ENCODE data around the gene CNTN6. TPM values are rescaled to one million over a fixed set of nuclear protein-coding genes. Genes with fewer than 3 reads are reported as not detected.

The CNTN6 gene
- total RNA-seq, 1 donor from 2014 or later: 2.2 TPM

DNA sequence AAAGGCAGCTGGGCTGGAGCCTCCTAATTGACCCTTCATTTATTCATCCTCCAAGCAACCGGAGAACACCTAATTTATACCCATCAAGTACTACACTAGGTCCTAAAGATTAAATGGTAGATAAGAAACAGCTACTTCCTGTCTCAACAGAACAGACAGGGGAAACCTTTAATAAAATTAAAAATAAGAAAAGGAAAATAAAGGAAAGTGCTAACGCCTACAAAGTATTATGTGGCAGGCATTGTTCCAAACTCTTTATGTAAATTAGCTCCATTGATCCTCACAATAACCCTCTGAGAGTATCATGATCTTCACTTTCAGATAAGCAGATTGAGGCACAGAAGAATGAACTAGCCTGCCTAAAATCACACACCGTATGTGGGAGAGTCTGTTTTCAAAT is 139.5 kb downstream of the CNTN6 start:
- Histone ChIP-seq H3F3A (ENCODE audit: low read depth) (no peaks in the 10 kb centered on the region), H3K9me3 (ENCODE audit: low read depth) (no peaks in the 10 kb centered on the region), H4K20me1 (ENCODE audit: low read depth) (no peaks in the 10 kb centered on the region), H3K4me2 (no peak overlapping the region), H3K4me3 (no peak overlapping the region), H3K4me1 (peaks cover 1% of the 10 kb centered on the region), H3K27ac (no peak overlapping the region), H3K27me3 (no peaks in the 10 kb centered on the region), H3K36me3 (no peaks in the 10 kb centered on the region), H3K79me2 (ENCODE audit: low read depth) (no peaks in the 10 kb centered on the region), H3K9ac (no peak overlapping the region), H2AFZ (replicated peaks) (no peak overlapping the region)
- H3K9me3 Mint-ChIP-seq: peaks cover 3% of the 10 kb centered on the region
- no peak for DNase-seq (ENCODE audit: low spot score)
- no peak overlapping the region for H3K4me3 Mint-ChIP-seq
- H3K4me1 Mint-ChIP-seq: peaks cover 2% of the 10 kb centered on the region
- H3K27me3 Mint-ChIP-seq (ENCODE audit: insufficient read depth, low read depth): no peaks in the 10 kb centered on the region
- H3K36me3 Mint-ChIP-seq: no peaks in the 10 kb centered on the region
- H3K27ac Mint-ChIP-seq: no peak overlapping the region
- TF ChIP-seq CTCF (IDR thresholded peaks at IDR 0.05): no peak
- TF ChIP-seq EZH2 (IDR thresholded peaks at IDR 0.05): no peak
- no peak for TF ChIP-seq EZH2phosphoT487 (IDR thresholded peaks at IDR 0.05)

- Mint-ChIP-seq H3K4me3 (no peak overlapping the region), H3K27me3 (ENCODE audit: insufficient read depth, low read depth) (no peaks in the 10 kb centered on the region), H3K9me3 (peaks cover 3% of the 10 kb centered on the region), H3K36me3 (no peaks in the 10 kb centered on the region), H3K27ac (no peak overlapping the region), H3K4me1 (peaks cover 2% of the 10 kb centered on the region)
- TF ChIP-seq CTCF (IDR thresholded peaks at IDR 0.05) (no peak), EZH2phosphoT487 (IDR thresholded peaks at IDR 0.05) (no peak), EZH2 (IDR thresholded peaks at IDR 0.05) (no peak)
- Histone ChIP-seq H3F3A (ENCODE audit: low read depth) (no peaks in the 10 kb centered on the region), H3K4me3 (no peak overlapping the region), H3K9ac (no peak overlapping the region), H3K4me2 (no peak overlapping the region), H3K27ac (no peak overlapping the region), H3K9me3 (ENCODE audit: low read depth) (no peaks in the 10 kb centered on the region), H3K4me1 (peaks cover 6% of the 10 kb centered on the region), H3K36me3 (no peaks in the 10 kb centered on the region), H3K27me3 (no peaks in the 10 kb centered on the region), H3K79me2 (ENCODE audit: low read depth) (no peaks in the 10 kb centered on the region), H4K20me1 (ENCODE audit: low read depth) (no peaks in the 10 kb centered on the region), H2AFZ (replicated peaks) (peak overlapping the region; percentile 7)
- peak; percentile 22 for DNase-seq (ENCODE audit: low spot score)
Observed at GRCh38 chr3:1235526-1236120, 142.8 kb downstream of the CNTN6 start.

- Mint-ChIP-seq H3K9me3 (no peaks in the 10 kb centered on the region), H3K36me3 (no peaks in the 10 kb centered on the region), H3K27me3 (ENCODE audit: insufficient read depth, low read depth) (peaks cover 2% of the 10 kb centered on the region), H3K4me1 (no peaks in the 10 kb centered on the region), H3K4me3 (no peak overlapping the region), H3K27ac (no peak overlapping the region)
- Histone ChIP-seq H3K4me3 (no peak overlapping the region), H3K27ac (no peak overlapping the region), H3K79me2 (ENCODE audit: low read depth) (no peaks in the 10 kb centered on the region), H3K36me3 (no peaks in the 10 kb centered on the region), H3K4me2 (no peak overlapping the region), H2AFZ (replicated peaks) (no peak overlapping the region), H3K9ac (no peak overlapping the region), H3K4me1 (no peaks in the 10 kb centered on the region), H3F3A (ENCODE audit: low read depth) (no peaks in the 10 kb centered on the region), H3K9me3 (ENCODE audit: low read depth) (no peaks in the 10 kb centered on the region), H4K20me1 (ENCODE audit: low read depth) (no peaks in the 10 kb centered on the region), H3K27me3 (no peaks in the 10 kb centered on the region)
- no peak for TF ChIP-seq EZH2phosphoT487 (IDR thresholded peaks at IDR 0.05)
- no peak for TF ChIP-seq EZH2 (IDR thresholded peaks at IDR 0.05)
- peak; percentile 18 for TF ChIP-seq CTCF (IDR thresholded peaks at IDR 0.05)
- no peak for DNase-seq (ENCODE audit: low spot score)
Observed at GRCh38 chr3:1251282-1252060, 158.6 kb downstream of the CNTN6 start.
